HG03064 (cell line): ENCODE data around the gene SLAMF7.

Experiments
- ATAC-seq: cut with Tn5 transposase; IDR thresholded peaks from one replicate; pipeline ENCODE4 v1.9.1; 2021; ENCODE audit warnings: low read depth; ENCODE audit not compliant: unreplicated experiment

Gene SLAMF7

GRCh38 chr1:160797271-160797709, 58.2 kb downstream of the SLAMF7 start:
- no peak for ATAC-seq

DNA sequence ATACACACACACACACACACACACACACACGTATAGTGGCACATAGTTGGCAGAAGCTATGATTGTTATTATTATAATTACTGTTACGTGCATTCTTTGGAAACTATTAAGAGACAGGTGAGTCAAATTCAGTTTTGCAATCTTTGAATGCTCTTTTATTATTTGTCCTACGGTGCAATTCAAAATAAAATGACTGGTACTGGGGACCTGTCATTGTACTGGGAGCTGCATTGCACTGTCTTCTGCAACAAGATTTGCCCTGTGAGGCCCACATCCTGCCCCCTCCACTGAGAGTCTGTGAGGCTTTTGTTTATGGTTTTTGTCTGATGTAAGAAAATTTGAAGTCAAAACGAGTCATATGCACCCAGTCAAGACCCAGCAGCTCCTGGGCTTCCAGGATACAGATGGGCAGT, 58.8 kb downstream of the SLAMF7 start:
- no peak for ATAC-seq

DNA sequence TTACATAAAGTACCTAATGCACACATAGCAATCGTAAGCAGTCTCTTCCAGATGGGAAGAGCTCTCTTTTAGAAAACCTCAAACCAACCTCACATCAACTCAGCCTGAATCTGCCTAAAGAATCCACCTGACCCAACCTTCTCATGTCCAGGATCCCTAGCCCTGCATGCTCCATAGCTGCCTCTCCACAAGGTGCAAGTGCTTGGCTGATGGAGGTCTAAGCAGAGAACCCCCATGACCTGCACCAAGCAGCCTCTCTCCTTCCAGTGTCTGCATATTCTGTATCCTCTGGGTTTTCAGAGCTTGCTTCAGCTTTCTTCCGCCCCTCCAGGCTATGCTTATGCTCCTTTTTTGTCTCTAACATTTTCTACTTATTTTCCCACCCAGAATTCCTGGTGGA, 59.4 kb downstream of the SLAMF7 start:
- no peak for ATAC-seq

DNA sequence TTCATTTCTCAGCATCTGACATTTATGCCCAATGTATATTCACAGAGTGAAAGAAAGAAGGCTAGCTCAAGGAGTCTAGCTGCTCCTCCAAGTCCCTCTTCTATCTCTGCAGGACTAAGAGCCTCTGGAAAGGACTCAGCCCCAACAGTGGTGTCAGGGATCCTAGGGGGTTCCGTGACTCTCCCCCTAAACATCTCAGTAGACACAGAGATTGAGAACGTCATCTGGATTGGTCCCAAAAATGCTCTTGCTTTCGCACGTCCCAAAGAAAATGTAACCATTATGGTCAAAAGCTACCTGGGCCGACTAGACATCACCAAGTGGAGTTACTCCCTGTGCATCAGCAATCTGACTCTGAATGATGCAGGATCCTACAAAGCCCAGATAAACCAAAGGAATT, 60.6 kb downstream of the SLAMF7 start:
- ATAC-seq, result no peak

DNA sequence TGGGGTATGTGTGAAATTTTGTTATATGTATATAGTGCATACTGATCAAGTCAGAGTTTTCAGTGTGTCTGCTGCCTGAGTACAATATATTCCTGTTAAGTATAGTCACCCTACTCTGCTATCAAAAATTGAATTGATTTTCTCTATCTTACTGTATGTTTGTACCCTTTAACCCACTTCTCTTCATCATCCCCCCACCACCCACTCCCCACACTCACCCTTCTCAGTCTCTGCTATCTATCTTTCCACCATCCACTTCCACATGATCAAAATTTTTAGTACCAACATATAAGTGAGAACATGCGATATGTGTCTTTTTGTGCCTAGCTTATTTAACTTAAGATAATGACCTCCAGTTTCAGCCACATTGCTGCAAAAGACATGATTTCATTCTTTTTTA, 61.1 kb downstream of the SLAMF7 start:
- no peak for ATAC-seq

GRCh38 chr1:160800645-160801408, 61.8 kb downstream of the SLAMF7 start:
- no peak for ATAC-seq

- ATAC-seq, result no peak
Observed at GRCh38 chr1:160801836-160802580, 63.0 kb downstream of the SLAMF7 start.
